CD4-positive, alpha-beta T cell treated with Interleukin-15 for 4 hours (primary cell): ENCODE data around the gene CPAMD8.
"Not testable (repeated sequence)": the region's sequence is repeated elsewhere in the genome, so short reads cannot be mapped to it uniquely, and the experiment has no call there.

ENCODE experiments used
- DNase-seq: peaks from one replicate; pipeline ENCODE4 v3.0.0-alpha.2; 2020; ENCODE audit warnings: low spot score

CPAMD8 gene

GRCh38 chr19:16945762-16946465, 80.7 kb downstream of the CPAMD8 start:
- no peak for DNase-seq

GRCh38 chr19:16945364-16945714, 81.3 kb downstream of the CPAMD8 start:
- DNase-seq = no peak

DNA sequence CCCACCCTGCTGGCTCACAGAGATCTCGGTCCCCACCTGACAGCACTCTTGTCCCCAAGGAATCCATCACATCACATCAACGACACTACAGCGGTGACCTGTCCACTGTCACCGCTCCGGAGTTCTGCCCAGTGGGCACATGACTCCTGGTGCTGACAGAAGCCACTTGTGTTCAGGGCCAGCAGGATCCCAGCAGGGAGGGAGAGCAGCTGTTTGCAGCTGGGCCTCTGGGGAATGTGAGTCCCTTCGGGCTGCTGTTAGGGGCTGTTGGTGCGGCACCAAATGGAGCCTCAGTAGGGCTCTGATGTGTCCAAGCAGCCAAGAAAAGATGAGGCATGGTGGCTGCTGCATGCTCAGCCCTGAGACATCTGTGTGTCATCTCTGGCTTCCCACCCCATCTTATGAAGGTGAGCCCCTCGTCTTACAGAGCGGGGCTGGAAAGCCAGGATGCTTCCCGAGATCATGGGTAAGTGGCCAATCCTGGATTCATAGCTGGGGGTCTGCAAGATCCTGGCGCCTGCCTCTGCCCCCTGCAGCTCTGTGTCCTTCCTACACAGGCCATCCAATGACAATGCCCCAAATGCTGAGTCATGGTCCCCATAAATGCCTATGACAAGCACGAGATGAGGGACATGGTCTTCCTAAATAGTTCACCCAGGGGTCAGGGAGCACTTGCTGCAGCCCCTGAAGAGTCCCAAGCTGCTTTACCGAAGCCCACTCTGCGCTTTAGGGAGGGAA, 81.8 kb downstream of the CPAMD8 start:
- no peak for DNase-seq

- DNase-seq = no peak
These were observed 82.5 kb downstream of the CPAMD8 start for GRCh38 chr19:16943942-16944625.

GRCh38 chr19:16943090-16943489, 83.5 kb downstream of the CPAMD8 start:
- not testable (repeated sequence) for DNase-seq

DNA sequence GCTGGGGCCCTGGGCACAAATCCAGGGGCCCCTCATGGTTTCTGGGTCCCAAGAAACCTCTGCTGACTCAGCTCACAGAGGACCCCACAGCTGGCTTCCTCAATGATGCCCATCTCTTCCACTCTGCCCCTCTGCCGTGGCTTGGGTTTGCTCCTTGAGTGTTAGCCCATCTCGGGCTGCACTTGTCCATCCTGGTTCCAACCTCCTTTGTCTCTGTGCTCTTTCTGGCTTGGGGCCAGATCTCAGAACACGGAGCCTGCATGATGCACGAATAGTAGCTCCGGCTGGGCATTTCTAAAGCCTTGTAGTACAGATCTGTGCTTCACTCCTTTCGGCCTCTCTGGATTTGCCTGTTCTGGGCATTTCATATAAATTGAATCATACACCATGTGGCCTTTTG, 84.0 kb downstream of the CPAMD8 start:
- DNase-seq = no peak

GRCh38 chr19:16940626-16941025, 86.0 kb downstream of the CPAMD8 start:
- no peak for DNase-seq

DNA sequence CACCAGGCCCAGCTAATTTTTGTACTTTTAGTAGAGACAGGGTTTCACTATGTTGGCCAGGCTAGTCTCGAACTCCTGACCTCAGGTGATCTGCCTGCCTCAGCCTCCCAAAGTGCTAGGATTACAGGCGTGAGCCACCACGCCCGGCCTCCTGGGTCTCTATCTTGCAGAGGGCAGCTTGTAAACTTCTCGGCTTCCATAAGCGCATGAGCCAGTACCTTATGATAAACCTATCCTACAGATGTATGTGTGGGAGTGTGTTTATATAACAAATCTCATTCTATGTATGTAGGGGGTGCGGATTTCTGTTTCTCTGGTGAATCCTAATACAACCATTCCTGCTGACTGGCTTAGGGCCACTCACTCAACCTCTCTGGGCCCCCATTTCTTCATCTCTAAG, 86.5 kb downstream of the CPAMD8 start:
- not testable (repeated sequence) for DNase-seq

GRCh38 chr19:16938211-16938610, 88.4 kb downstream of the CPAMD8 start:
- no peak for DNase-seq

DNA sequence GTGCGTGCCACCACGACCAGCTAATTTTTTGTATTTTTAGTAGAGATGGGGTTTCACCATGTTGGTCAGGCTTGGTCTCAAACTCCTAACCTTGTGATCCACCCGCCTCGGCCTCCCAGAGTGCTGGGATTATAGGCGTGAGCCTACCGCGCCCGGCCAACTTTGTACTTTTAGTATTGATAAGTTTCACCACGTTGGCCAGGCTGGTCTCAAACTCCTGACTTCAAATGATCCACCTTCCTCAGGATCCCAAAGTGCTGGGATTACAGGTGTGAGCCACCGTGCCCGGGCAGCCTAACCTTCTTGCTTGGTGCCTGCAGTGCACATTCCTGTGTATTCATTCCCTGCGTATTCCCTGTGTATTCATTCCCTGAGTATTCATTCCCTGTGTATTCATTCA, 88.8 kb downstream of the CPAMD8 start:
- DNase-seq = not testable (repeated sequence)

- DNase-seq = no peak
These were observed 89.7 kb downstream of the CPAMD8 start for GRCh38 chr19:16936901-16937300.

DNA sequence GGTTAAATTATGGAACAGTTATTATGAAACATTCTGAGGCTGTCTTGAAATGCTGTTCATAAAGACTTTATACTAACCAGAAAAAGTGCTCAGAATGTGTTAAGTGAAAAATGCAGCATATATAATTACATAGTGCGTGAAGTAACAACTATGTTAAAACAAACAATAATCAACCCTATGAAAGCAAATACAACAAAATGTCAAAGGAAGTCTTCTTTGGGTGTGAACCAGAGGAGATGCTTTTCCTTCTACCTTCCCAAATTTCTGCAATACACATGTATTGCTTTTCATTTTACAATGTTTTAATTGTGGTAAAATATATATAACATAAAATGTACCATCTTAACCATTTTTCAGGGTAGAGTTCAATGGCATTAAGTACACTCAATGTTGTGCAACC, 92.1 kb downstream of the CPAMD8 start:
- DNase-seq = no peak

- DNase-seq = no peak
These were observed 95.3 kb downstream of the CPAMD8 start for GRCh38 chr19:16931306-16931705.

DNA sequence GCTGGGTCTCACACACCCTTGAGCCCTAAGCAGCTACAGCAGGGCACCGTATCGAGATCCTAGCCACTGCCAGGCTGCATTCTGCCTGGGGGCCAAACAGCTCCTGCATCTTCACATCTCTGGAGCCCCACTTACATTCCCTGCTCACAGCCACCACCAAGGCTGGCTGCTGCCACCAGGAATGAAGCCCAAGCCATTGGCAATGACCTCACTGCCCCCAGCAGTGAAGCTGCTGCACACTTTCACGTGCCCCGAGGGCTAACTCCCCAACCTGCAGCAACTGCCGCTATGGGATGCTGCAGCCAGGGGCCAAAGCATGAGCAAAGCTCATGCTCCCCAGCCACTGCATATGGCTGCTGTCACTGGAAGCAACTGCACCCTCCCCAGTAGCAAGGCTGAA, 95.9 kb downstream of the CPAMD8 start:
- no peak for DNase-seq

GRCh38 chr19:16928916-16929315, 97.7 kb downstream of the CPAMD8 start:
- DNase-seq = no peak

GRCh38 chr19:16928351-16928750, 98.3 kb downstream of the CPAMD8 start:
- DNase-seq = no peak

GRCh38 chr19:16927883-16928282, 98.7 kb downstream of the CPAMD8 start:
- DNase-seq = no peak

GRCh38 chr19:16922949-16923348, 103.7 kb downstream of the CPAMD8 start:
- DNase-seq = no peak

GRCh38 chr19:16922592-16922934, 104.0 kb downstream of the CPAMD8 start:
- no peak for DNase-seq

- DNase-seq = no peak
These were observed 104.6 kb downstream of the CPAMD8 start for GRCh38 chr19:16921766-16922591.

GRCh38 chr19:16920816-16921529, 105.6 kb downstream of the CPAMD8 start:
- DNase-seq = no peak

DNA sequence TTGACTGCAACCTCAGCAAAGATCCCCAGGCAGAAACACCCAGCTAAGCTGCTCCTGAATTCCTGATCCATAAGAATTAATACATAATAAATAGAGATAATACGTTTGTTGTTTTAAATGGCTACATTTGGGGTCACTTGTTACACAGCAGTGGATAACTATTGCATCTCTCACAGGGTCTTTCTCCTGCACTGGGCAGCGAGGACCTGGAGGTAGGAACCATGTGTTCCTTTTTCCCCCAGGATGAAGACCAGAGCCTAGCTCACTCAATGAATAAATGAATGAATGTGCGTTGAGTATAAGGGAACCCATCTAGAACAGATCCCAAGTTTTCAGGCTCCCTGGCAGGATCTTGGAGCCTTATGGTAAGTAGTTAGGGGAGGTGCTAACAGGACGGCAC, 107.1 kb downstream of the CPAMD8 start:
- no peak for DNase-seq
